ENCODE results near the gene TBC1D8.

- TF ChIP-seq SIN3A (conservative IDR thresholded peaks at IDR 0.05 in 1 of 2, IDR thresholded peaks at IDR 0.05 in 1 of 2; ENCODE audit: low read depth in 1 of 2, low read length in 2 of 2) (no peak), CTCF (IDR thresholded peaks at IDR 0.05; ENCODE audit: control extremely low read depth in 1 of 3, insufficient read depth in 1 of 3, low read depth in 1 of 3, low read length in 3 of 3) (no peak)
These were observed 110.4 kb downstream of the TBC1D8 start for GRCh38 chr2:101040761-101041160.
